CD4-positive, alpha-beta T cell treated with Interleukin-15 for 1 hour (primary cell): ENCODE measurements around the gene KATNAL1.
"Not testable (repeated sequence)": the region's sequence is repeated elsewhere in the genome, so short reads cannot be mapped to it uniquely, and the experiment has no call there.

Experiments
- DNase-seq: peaks from one replicate; pipeline ENCODE4 v3.0.0-alpha.2; 2020

KATNAL1 gene

DNA sequence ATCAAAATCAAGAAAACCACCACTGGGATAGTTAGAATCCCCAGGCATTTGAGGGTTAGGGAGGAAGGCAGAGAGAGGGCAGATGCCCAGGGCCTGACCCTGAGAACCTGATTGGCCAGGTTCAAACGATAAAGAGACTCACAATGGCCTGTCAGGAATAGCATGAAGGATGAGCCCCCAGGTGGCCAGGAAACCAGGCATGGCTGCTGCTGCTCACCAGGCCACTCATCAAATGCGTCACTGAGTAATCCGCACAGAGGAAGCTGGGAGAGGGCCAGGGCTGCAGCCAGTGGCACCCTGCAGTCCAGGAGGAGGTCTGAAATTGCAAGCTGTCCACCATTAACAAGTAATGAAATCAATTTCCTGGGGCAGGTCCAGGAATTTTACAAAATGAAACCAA lies 111.3 kb downstream of the KATNAL1 start:
- no peak for DNase-seq

DNA sequence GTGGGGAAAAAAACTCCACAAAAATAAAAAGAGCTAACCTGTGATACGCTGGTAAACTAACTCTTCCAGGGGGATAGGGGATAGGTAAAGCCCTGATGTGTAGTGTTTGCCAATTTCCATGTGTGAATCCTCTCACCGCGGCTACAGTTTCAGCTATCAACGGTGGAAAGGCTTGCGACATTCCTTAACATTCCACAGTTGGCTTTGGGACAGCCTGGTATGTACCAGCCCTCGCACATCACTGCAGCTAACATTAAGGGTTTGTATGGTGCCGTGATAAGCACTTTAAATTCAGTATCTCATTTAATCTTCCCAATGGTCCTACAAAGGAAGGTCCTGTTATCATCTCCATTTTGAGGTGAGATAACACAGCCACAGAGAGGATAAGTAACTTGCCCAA lies 112.4 kb downstream of the KATNAL1 start:
- DNase-seq: no peak

DNA sequence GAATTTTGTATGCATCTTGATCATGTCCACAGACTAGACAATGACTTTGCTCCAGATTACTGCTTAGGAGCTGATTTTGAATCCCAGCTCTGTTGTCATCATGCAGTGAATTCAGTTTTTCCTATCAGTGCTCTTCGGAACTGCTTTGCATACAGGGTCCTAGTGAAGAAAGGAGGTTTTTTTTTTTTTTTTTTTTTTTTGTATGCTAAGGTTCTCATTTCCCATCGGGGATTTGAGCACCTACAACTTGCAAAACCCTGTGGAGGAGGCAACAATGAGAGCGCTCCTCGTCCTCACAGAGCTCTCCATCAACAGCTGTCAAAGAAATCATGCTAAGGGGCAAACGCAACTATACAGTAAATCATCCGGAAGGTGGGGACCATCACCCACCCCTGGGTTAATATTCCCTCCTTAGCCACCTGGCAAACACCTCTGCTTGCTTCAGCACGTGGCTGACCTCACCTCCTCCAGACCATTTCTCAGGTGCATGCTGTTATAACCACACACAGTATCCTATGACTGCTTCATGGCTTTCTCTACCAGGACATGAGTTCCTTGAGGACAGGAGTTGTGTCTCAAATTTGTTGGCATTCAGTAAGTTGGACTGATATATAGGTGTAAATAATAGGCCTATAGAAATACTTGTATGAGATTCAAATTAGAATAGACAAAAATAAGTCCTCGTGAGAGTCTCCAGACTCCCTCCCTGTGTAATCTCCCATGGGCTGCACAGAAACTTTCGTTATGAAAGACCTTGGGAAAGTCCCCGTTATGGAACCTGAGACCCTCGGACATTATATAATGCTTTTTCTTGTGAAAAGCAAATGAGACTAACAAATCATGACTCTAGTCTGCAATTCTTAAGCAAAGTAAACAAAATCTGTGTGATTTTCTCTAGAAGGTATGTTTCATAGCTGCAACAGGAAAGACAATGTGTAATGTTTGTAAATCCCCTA lies 113.8 kb downstream of the KATNAL1 start:
- DNase-seq: no peak

DNA sequence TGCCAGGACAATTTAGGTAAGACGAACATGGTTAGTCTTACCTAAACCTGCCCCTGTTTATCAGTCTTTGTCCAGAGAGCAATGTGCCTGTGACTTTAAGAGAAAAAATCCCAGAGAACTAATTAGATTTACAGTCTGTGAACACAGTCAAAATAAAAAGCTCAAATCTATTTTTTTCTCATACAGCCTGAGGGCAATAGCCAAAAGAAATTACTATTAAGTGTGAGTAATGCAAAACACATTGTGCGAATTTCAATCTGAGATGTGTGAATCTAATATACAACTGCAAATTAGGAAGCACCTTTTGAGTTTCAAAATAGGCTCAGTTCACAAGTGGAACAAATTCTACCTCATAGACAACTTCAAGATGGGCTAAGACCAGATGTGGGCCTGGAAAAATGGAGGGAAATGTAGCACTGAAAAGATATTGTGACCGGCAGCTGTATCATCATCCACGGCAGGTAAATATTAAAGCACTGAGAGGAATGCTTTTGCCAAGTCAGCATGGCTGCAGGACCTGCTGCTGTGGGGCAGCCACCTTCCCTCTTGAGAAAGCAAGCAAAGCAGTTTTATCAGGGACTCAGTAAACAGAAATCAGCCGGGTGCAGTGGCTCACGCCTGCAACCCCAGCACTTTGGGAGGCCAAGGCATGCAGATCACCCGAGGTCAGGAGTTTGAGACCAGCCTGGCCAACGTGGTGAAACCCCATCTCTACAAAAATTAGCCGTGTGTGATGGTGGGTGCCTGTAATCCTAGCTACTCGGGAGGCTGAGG lies 114.8 kb downstream of the KATNAL1 start:
- no peak for DNase-seq

DNA sequence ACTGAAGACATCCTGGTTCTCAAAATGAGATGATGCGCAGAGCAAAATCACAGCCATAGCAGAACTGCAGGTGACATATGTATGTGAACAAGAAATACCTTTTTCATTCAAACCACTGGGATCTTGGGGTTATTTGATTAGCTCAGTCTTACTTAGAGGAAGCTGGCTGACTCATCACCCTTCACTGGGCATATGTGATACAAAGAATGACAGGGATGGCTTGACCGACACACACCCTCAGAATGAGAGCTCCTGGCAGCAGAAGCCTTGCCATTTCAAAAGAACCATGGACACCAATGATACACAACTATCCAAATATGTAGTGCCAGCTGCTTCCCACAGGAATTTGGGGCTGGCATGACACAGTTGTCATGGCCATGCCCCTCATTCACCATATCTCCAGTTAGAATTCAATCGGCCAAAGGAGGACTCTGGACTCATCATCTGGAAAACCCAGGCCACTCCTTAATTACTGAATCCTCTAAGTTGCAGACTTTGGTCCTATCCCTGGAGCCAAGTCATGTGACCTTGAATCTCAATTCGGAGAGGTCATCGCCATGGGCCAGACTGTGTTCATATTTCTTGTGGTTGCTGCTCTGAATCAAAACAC lies 115.8 kb downstream of the KATNAL1 start:
- no peak for DNase-seq

DNA sequence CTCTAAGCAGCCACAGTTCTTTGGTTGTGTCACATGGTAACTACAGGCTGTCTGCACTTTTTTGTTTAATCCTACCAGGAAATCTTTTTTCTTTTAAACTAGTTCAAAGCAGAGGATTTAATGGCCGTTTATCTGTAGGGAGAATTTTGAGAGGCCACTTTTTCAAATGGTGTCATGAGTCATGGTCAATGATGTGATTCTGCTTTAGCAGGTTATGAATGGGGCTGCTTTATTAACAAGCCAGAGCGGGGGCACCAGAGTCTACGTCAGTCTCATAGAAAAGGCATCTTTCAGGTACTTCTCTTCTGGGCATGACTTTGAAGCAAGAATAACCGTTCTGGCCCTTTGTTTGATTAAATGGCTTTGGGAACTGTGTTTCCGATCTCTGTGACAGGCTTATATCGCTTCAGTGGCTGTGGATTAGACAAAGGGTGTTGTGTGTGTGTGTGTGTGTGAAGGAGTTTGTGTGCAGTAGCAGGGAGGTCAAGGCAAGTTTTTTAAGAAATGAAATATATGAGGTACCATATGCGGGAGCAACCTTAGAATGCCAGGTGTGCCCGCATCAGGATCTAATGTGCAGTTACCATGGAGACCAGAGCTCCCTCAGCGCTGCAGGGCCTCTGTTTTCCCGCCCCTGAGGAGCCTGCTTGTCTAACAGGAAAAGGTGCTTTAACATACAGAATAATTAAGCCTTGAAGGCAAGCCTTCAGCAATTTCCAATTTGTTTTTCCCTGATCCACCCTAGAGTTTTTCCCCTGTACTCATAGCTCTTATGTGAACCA lies 120.5 kb downstream of the KATNAL1 start:
- no peak for DNase-seq

DNA sequence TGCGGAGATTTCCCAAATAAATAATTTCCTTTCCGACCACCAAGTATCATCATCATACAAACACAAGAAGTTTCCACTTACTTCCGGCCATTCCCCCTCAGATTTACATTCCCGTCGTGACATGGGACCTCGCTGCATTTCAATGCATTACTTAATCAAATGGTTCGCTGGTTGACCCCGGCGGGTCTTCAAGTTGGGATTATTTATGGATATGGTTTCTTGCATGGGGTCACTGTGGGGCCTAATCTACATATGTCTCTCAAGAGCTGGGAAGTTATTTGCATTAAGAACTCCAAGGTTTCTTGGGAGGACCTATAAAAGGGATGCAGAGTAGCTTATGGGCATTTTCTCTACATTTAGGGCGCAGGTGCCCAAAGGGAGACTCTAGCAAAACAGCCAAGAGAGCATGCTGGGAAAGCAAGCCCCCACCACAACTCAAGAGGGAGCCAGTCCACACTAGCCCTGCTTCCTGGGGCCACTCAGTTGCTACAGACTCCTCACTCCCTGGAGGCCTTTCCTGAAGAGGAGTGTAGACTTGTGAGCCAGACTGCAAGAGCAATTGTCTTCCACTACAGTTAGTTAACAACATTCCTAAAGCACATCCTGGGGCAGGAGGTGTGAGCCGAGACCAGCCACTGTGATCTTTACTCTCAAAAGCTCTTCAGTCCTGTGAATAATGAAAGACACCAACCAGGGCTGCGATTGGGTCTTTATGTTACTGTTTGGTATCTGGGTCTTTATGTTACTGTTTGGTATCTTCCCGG lies 125.3 kb downstream of the KATNAL1 start:
- no peak for DNase-seq

DNA sequence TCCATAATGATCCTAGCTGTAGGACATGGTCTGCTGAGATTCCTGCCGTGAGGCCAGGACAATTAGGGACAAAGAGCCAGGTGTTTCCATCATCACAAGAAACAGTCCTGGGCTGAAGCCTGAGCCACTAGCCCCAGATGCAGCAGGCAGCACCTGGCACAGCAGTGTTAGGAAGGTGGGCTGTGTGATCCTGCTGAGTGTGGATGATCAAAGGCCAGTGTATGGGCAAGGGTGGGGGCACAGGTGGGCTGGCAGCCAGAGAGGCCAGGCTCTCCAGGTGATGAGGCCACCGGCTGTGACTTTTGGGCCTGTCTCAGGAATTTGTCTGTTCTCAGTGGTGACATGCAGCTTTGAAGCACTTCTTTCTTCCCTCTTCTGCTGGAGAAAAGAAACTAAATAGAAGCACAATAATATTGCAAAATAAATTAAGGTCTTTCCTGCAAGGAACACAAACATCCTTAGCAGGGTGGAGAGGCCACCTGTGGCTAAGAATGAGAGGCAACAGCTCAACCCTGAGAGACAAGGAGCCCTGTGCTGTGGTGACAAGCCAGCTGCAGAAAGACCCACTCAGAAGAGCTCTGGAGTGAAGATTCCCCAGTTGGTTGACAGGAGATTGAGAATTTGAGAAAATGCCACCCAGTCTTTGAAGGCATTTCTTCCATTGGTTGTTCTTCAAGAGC lies 127.6 kb downstream of the KATNAL1 start:
- DNase-seq: no peak

DNA sequence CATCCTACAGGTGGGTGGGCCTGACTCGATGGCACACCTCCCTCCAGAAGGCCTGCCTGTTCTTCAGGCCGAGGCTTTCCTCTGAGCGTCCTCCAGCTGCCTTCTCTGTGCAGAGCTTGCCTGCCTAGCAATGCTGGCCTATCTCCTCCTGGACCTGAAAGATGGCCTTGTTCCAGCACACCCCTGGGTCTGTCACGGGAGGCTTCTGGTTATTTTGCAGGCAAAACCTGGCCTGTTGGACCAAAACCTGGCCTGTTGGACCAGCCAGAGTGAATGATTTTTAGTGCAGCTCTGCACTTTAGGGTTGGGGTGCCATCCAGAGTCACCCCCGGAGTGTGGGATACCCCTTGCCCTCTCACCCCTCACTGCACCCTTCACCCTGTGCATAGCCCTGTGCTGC lies 128.4 kb downstream of the KATNAL1 start:
- no peak for DNase-seq

DNA sequence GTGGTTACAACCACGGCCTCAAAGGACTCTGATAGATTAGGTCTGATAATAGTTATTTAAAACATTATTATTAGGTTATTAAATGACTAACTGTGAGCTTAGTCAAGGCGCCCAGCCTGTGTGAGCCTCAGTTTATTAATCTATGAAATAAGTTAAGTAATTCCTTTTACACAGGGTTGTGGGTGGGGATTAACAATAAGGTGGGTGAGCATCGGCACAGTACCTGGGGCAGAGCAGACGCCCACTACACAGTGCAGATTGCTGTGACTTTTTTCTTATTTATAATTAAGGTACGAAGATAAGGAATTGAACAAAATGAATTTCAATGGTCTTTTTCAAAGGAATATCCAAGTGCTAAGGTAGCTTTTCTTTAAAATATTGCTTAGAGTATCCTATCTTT lies 132.2 kb downstream of the KATNAL1 start:
- no peak for DNase-seq

DNA sequence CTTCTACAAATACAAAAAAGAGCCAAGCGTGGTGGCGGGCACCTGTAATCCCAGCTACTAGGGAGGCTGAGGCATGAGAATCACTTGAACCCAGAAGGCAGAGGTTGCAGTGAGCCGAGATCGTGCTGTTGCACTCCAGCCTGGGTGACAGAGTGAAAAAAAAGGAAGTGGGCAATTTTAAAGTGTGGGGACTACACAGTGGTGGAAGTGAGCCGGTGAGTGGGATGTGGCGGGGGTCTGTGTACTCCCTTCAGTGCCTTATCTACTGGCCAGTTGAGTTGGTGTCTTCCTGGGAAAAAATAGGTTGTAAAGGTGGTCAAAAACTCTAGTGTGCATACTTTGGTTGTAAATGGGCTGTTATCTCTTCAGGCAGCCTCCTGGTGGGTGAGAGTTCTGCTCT lies 133.1 kb downstream of the KATNAL1 start:
- not testable (repeated sequence) for DNase-seq

DNA sequence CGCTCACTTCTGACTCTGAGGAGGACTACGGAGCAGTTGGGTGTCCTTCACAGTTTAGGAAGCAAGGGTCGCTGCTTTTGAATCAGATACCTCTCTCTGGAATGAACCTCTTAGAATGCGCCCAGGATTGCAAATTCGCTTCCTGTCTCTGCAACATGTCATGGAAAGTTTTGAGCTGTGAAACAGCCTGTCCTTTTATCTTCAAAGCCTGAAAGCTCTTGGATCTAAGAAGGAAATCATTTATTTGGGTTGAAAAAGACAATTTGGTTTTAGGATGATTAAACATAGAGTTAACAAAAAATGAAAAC lies 134.1 kb downstream of the KATNAL1 start:
- no peak for DNase-seq

DNA sequence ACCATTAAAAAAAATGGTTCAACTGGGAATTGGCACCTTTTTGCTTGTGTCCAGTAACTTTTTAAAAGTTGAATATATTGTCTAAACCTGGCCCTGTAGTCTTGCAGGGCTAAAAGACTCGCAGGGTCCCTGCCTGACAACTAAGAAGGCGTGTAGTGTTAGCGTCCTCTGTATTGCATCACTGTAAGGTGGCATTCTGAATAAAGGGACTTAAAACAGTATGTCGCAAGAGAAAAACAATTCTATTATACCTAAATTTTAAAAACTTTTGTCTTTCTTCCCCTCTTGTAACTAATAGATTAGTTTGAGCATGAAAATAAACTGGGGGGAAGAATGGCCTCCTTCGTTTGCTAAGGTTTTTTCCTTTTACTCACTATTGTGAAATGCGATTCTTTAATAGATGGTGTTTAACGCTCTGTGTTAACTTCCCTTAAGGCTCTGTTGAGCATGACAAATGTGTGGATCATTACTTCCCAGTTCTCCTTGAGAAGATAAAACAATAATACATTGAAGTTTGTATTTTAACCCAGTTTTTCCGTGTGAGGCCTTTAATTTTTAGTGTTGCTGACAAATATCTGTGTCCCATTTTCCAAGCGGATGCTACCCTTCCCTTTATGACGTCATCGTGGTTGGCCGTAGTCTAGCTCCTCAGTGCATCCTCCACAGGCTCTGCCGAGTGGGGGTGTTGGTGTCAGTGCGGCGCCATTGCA lies 134.6 kb downstream of the KATNAL1 start:
- no peak for DNase-seq

DNA sequence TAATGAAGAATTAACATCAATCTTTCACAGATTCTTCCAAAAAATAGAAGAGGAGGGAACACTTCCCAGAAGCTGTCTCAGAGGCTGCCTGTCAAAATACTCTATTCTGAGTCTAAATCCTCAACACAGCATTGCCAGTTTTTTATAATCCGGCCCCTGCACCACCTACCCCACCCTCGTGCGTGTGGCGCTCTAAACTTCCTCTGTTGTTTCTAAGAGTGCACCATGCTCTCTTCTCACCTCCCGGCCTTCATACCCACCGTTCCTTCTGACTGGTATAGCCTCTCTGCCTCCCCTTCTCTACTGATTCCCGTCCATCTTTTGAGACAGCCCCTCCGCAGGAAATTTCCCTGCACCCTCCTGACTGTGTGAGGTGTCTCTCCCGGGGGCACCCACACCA lies 136.8 kb downstream of the KATNAL1 start:
- DNase-seq: no peak

DNA sequence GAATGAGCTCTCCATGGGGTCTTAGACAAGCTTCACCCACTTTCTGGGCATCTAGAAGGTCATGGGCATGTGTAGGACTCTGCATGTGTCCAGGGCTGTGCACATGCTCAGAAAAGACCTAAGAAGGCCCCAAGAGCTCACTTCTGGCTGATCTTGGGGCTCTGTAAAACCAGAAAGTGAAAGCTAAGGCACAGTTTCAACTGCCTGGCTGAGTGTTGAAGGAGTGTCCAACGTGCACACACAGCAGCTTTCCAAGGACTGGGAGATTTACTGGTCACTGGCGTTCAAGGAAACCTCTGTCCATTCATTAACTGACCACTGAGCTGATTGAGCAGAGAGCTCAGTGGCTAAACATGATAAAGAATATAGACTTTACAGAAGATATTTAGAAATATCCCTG lies 137.9 kb downstream of the KATNAL1 start:
- no peak for DNase-seq

DNA sequence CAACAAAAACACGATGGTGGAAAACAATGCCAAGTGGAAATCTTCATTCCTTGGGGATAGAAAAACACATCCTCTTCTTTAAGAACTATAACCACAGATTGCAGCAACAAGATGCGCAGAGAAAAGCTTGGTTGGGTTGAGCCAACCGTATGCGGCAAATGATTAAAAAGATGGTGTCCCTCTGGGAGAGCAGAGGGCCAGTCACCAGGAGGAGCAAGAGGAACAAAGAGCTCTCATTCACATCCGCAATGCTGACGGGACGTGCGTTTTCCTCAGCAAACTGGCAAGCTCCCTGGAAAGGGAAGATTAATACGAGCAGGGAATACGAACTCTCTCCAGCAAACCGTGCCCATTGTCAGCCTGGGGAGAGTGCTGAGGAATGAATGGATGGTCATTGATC lies 141.6 kb downstream of the KATNAL1 start:
- no peak for DNase-seq

DNA sequence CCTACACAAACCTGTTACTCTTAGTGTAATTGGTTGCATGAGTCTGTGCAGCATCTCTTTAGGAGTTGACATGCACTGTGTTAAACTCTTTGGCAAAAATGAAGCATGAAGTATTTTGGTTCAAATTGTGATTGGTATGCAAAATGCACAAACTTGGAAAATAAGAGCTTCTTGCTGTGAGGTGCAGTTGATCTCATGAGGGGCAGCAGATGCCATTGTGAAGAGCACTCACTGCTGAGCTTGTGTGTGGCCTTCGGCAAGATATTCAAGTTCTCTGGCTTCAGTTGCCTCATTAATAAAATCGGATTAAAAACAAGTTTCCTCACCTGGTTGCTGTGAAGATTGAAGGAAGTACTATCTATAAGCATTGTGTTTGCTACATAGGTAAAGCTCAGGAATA lies 142.3 kb downstream of the KATNAL1 start:
- DNase-seq: no peak

DNA sequence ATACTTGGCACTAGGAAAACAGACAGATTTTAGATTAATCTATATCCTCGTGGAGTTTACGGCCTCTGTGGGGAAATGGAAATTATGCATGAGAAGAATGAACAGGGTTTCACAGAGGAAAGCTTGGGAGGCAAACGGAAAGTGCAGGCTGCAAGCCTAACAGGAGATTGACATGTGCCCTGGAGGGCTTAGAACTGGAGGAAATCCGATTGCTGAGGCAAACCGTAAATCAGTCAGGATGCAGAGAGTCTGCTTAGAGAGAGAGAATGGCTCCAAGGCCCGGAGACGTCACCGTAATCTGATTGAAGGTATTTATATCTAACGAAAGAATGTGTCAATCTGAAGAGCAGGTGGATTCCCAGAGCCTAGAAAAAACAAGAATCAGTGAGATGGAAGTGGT lies 143.2 kb downstream of the KATNAL1 start:
- no peak for DNase-seq

DNA sequence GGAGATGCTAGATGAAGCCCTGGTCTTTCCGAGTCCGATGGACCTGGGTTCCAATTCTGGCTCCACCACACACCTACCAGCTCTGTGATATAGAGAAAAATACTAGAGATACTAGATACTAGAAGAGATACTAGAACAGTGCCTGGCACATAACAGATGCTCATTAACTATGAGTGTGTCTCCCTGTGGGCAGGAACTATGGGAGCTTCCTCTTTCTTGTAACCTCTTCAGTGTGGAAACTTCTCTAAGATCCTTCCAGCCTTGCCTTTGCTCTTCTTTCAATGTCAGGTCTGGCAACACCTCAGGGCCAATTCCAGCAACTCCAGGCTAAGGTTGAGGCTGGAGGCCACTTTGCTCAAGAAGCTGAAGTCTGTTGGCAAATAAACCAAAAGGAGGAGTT lies 143.9 kb downstream of the KATNAL1 start:
- DNase-seq: no peak

DNA sequence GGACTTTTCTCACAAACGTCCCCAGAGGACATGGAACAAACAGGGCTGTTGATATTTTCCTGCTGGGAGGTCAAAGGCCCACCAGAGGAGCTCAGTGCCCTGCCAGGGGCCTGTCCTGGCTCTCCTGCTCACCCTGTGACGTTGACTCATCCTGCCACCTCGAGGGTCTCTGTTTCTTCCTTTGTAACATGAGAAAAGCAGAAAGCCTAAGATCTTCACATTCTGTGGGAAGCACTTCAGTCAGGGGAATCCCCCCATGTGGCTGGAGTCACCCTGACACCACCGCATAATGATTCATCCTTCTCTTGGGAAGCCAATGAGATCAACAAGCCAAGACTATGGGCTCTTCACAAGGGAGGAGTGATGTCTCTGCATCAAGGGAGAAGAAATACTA lies 147.9 kb downstream of the KATNAL1 start:
- DNase-seq: no peak
